GM23248 (cell line): ENCODE data around the gene RFESD. TPM values are rescaled to one million over a fixed set of nuclear protein-coding genes. Genes with fewer than 3 reads are reported as not detected.
"Not testable (repeated sequence)": the region's sequence is repeated elsewhere in the genome, so short reads cannot be mapped to it uniquely, and the experiment has no call there.

ENCODE experiments used
- DNase-seq: peaks from one replicate; pipeline ENCODE4 v3.0.0-alpha.2; 2015
- H2AFZ ChIP-seq: fragments of 200-600 bp; sonication (generic); 2 replicates; pipeline ENCODE4 v1.6.1; 2016; ENCODE audit warnings: antibody characterized with exemption
- H3F3A ChIP-seq: fragments of 200-600 bp; sonication (generic); 2 replicates; pipeline ENCODE4 v1.6.1; 2016; ENCODE audit warnings: mild to moderate bottlenecking, antibody characterized with exemption, mixed run types; ENCODE audit not compliant: insufficient read depth
- H3K27ac ChIP-seq: fragments of 200-600 bp; sonication (generic); 2 replicates; pipeline ENCODE4 v1.5.1; 2016; ENCODE audit warnings: mild to moderate bottlenecking
- H3K27me3 ChIP-seq: fragments of 200-600 bp; sonication (generic); replicated peaks from 2 replicates; pipeline ENCODE4 v1.6.1; 2016; ENCODE audit warnings: mild to moderate bottlenecking; ENCODE audit not compliant: insufficient read depth
- H3K36me3 ChIP-seq: fragments of 200-600 bp; sonication (generic); 2 replicates; pipeline ENCODE4 v1.6.1; 2016; ENCODE audit warnings: low read depth, mild to moderate bottlenecking
- H3K4me1 ChIP-seq: fragments of 200-600 bp; sonication (generic); 2 replicates; pipeline ENCODE4 v1.6.1; 2016; ENCODE audit warnings: mild to moderate bottlenecking; ENCODE audit not compliant: insufficient read depth
- H3K4me2 ChIP-seq: fragments of 200-600 bp; sonication (generic); one replicate; pipeline ENCODE4 v1.6.1; 2016; ENCODE audit warnings: mild to moderate bottlenecking; ENCODE audit not compliant: unreplicated experiment
- H3K4me3 ChIP-seq: fragments of 200-600 bp; sonication (generic); 2 replicates; pipeline ENCODE4 v1.5.1; 2016; ENCODE audit warnings: mild to moderate bottlenecking
- H3K79me2 ChIP-seq: fragments of 200-600 bp; sonication (generic); 2 replicates; pipeline ENCODE4 v1.6.1; 2016; ENCODE audit warnings: mild to moderate bottlenecking; ENCODE audit not compliant: insufficient read depth
- H3K9ac ChIP-seq: fragments of 200-600 bp; sonication (generic); 2 replicates; pipeline ENCODE4 v1.6.1; 2016; ENCODE audit warnings: mild to moderate bottlenecking
- H3K9me2 ChIP-seq: fragments of 200-600 bp; sonication (generic); 2 replicates; pipeline ENCODE4 v1.6.1; 2016; ENCODE audit warnings: mixed run types, mild to moderate bottlenecking, moderate library complexity; ENCODE audit not compliant: insufficient read depth
- H3K9me3 ChIP-seq: fragments of 200-600 bp; sonication (generic); one replicate; pipeline ENCODE4 v1.6.1; 2017; ENCODE audit warnings: low read depth
- H4K20me1 ChIP-seq: fragments of 200-600 bp; sonication (generic); 2 replicates; pipeline ENCODE4 v1.6.0; 2016; ENCODE audit not compliant: insufficient read depth
- EZH2 ChIP-seq: fragments of 200-600 bp; sonication (generic); IDR thresholded peaks from 2 replicates; pipeline ENCODE4 v1.6.1; 2018; ENCODE audit warnings: antibody characterized with exemption, mild to moderate bottlenecking; ENCODE audit not compliant: insufficient read depth, poor library complexity, severe bottlenecking
- EZH2phosphoT487 ChIP-seq: fragments of 200-600 bp; sonication (generic); IDR thresholded peaks from 2 replicates; pipeline ENCODE4 v1.6.1; 2018; ENCODE audit warnings: antibody characterized with exemption, moderate library complexity, mild to moderate bottlenecking, low read depth; ENCODE audit not compliant: insufficient read depth
- WGBS, 2 experiments: methylation state at CpG; one replicate each; pipeline ENCODE4 v1.1.6; 2015 to 2017; ENCODE audit warnings: low lambda C conversion rate in 2 of 2, low coverage in 1 of 2; ENCODE audit errors: missing lambda C conversion rate in 2 of 2; 5-methylcytosine and 5-hydroxymethylcytosine counted together
- in situ Hi-C: fragments of 300-500 bp; cut with MboI; formaldehyde crosslinking; loops from 2 replicates; pipeline ENCODE4 v1.15.0; 2020
- polyA plus RNA-seq: library from polyadenylated mRNA; unstranded; fragments of >200 nt; fragmentation: Nextera tagmentation; extraction: Ambion mirVana; gene quantifications from 2 replicates; pipeline ENCODE4 v1.2.1, GENCODE V29; 2016
- total RNA-seq: library from RNA; depleted of rRNA; stranded (reverse); fragments of >200 nt; shearing (Covaris generic); gene quantifications from 2 replicates; pipeline ENCODE4 v1.2.3, GENCODE V29; 2014

Gene RFESD
- total and polyA plus RNA-seq, 2 experiments from 2014 or later = 1.2 to 6.6 TPM

GRCh38 chr5:95628933-95629332 is 17.6 kb upstream of the RFESD start:
- Histone ChIP-seq H3F3A (peaks cover 6% of the 10 kb centered on the region; the same call in 1 of the 2 replicates), H3K9ac (no peak overlapping the region), H3K27me3 (no peaks in the 10 kb centered on the region), H3K36me3 (no peaks in the 10 kb centered on the region), H3K9me2 (no peaks in the 10 kb centered on the region), H3K9me3 (no peaks in the 10 kb centered on the region), H2AFZ (no peak overlapping the region), H4K20me1 (no peaks in the 10 kb centered on the region), H3K4me1 (peaks cover 16% of the 10 kb centered on the region), H3K4me3 (no peak overlapping the region), H3K79me2 (no peaks in the 10 kb centered on the region), H3K27ac (no peak overlapping the region), H3K4me2 (no peak overlapping the region)
- 72 to 86% methylated on average over 1 of the region's 1 CpG for WGBS, 2 experiments
- in situ Hi-C loops = no loop called here
- TF ChIP-seq EZH2phosphoT487 (no peak), EZH2 (no peak)
- no peak for DNase-seq

- in situ Hi-C loops = no loop called here
- H3K27ac ChIP-seq = no peak overlapping the region
- no peak for TF ChIP-seq EZH2phosphoT487
- no peak for TF ChIP-seq EZH2
Measured at GRCh38 chr5:95630394-95630917, 16.1 kb upstream of the RFESD start.

GRCh38 chr5:95631255-95631958 is 15.2 kb upstream of the RFESD start:
- in situ Hi-C loops = no loop called here
- peak overlapping the region; percentile 34 for H3K27ac ChIP-seq

More at GRCh38 chr5:95630394-95630917, 16.1 kb upstream of the RFESD start:
- Histone ChIP-seq H3K9ac (no peak overlapping the region), H3K36me3 (no peaks in the 10 kb centered on the region), H3F3A (peaks cover 6% of the 10 kb centered on the region; the same call in 1 of the 2 replicates), H3K9me3 (no peaks in the 10 kb centered on the region), H3K27me3 (no peaks in the 10 kb centered on the region), H2AFZ (no peak overlapping the region), H3K9me2 (no peaks in the 10 kb centered on the region), H3K79me2 (no peaks in the 10 kb centered on the region), H4K20me1 (no peaks in the 10 kb centered on the region), H3K4me2 (no peak overlapping the region), H3K4me1 (peaks cover 16% of the 10 kb centered on the region), H3K4me3 (no peak overlapping the region)
- DNase-seq = no peak
- WGBS, 2 experiments = 87 to 94% methylated on average over 5 of the region's 5 CpGs

GRCh38 chr5:95631991-95632675 is 14.4 kb upstream of the RFESD start:
- H2AFZ ChIP-seq = peak overlapping the region; percentile 53
- H4K20me1 ChIP-seq = no peaks in the 10 kb centered on the region
- no peak overlapping the region for H3K9ac ChIP-seq
- no peaks in the 10 kb centered on the region for H3K27me3 ChIP-seq
- H3K36me3 ChIP-seq = no peaks in the 10 kb centered on the region
- peak overlapping the region; percentile 34 for H3K27ac ChIP-seq
- H3F3A ChIP-seq = peaks cover 6% of the 10 kb centered on the region; the same call in 1 of the 2 replicates
- no peak overlapping the region for H3K4me2 ChIP-seq
- H3K4me1 ChIP-seq = peaks cover 16% of the 10 kb centered on the region
- no peaks in the 10 kb centered on the region for H3K9me3 ChIP-seq
- H3K79me2 ChIP-seq = no peaks in the 10 kb centered on the region
- no peaks in the 10 kb centered on the region for H3K9me2 ChIP-seq
- in situ Hi-C loops = no loop called here
- H3K4me3 ChIP-seq = no peak overlapping the region
- TF ChIP-seq EZH2phosphoT487 (no peak), EZH2 (no peak)
- WGBS, 2 experiments = 71% methylated on average over 4 of the region's 4 CpGs
- DNase-seq = peak; percentile 72

More at GRCh38 chr5:95631255-95631958, 15.2 kb upstream of the RFESD start:
- no peaks in the 10 kb centered on the region for H3K9me2 ChIP-seq
- H3K9me3 ChIP-seq = no peaks in the 10 kb centered on the region
- DNase-seq = peak; percentile 88
- no peaks in the 10 kb centered on the region for H3K27me3 ChIP-seq
- H4K20me1 ChIP-seq = no peaks in the 10 kb centered on the region
- no peaks in the 10 kb centered on the region for H3K36me3 ChIP-seq
- TF ChIP-seq EZH2phosphoT487 (no peak), EZH2 (no peak)
- WGBS, 2 experiments = 43 to 54% methylated on average over 2 of the region's 2 CpGs
- H2AFZ ChIP-seq = peak overlapping the region; percentile 53
- H3K4me2 ChIP-seq = no peak overlapping the region
- no peak overlapping the region for H3K4me3 ChIP-seq
- H3K4me1 ChIP-seq = peaks cover 16% of the 10 kb centered on the region
- H3K9ac ChIP-seq = no peak overlapping the region
- H3F3A ChIP-seq = peaks cover 6% of the 10 kb centered on the region; the same call in 1 of the 2 replicates
- no peaks in the 10 kb centered on the region for H3K79me2 ChIP-seq

- H3K27me3 ChIP-seq, H3K9me2 ChIP-seq, H2AFZ ChIP-seq, in situ Hi-C loops, H3K27ac ChIP-seq, H3K4me3 ChIP-seq, H3K9me3 ChIP-seq, H3K9ac ChIP-seq, H4K20me1 ChIP-seq, H3K4me2 ChIP-seq, H3K36me3 ChIP-seq, H3F3A ChIP-seq, DNase-seq, H3K79me2 ChIP-seq: not testable (repeated sequence)
- WGBS, 2 experiments = 94 to 96% methylated on average over 2 of the region's 2 CpGs
- H3K4me1 ChIP-seq = peaks cover 16% of the 10 kb centered on the region
Measured at GRCh38 chr5:95632942-95633341, 13.6 kb upstream of the RFESD start.
